HG02981 (cell line): ENCODE data around the gene MYO3A.
"Not testable (repeated sequence)": the region's sequence is repeated elsewhere in the genome, so short reads cannot be mapped to it uniquely, and the experiment has no call there.

Experiments used
- ATAC-seq: cut with Tn5 transposase; IDR thresholded peaks from one replicate; pipeline ENCODE4 v1.9.1; 2021; ENCODE audit warnings: mild to moderate bottlenecking, moderate library complexity; ENCODE audit not compliant: unreplicated experiment

The MYO3A gene

DNA sequence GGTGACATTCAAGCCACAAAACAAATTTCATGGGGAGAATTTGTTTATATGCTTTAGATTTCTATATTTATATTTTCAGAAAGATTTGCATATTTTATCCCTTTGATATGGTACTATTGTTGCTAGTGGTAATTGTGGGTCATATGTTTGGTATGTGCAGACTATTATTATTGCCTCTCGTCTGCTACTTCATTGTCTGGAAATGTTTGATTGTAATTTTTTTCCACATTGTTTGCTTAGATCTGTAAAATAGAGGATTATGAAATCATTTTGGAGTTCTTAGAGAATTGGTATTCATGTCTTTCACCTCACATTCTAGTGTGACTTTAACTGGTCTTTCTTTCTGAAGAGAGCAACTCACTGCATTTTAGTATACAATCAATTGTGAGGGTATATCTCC lies 44.7 kb downstream of the MYO3A start:
- no peak for ATAC-seq

DNA sequence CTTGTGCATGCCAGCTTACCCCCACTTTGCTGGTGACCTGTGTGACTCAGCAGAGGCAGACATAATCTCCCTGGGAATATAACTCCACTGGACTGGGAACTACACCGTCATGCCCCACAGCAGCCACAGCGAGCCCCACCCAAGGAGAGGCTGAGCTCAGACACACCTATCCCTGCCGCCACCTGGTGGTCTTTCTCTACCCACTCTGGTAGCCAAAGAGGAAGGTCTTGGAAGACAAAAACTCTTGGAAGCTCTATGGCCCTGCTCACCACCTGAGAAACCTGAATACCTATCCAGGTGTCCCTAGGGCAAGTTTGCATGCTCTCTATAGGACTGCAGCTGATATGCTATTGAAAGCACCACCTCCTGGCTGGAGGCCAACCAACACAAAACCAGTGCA lies 48.1 kb downstream of the MYO3A start:
- no peak for ATAC-seq

DNA sequence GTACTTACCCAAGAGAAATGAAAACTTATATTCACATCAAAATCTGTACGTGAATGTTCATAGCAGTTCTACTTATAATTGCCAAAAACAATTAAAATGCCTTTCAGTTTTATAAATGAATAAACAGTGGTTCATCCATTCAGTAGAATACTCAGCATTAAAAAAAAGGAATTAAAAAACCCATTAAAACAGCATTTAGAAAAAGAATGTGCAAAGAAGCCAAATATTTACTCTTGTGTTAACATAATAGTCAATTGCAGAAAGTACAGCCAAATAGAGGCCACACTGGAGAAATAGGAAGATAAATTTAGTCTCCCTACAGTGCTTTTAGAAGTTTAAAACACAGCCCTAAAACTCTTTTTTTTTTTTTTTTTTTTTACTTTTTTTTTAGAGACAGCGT lies 54.6 kb downstream of the MYO3A start:
- no peak for ATAC-seq

DNA sequence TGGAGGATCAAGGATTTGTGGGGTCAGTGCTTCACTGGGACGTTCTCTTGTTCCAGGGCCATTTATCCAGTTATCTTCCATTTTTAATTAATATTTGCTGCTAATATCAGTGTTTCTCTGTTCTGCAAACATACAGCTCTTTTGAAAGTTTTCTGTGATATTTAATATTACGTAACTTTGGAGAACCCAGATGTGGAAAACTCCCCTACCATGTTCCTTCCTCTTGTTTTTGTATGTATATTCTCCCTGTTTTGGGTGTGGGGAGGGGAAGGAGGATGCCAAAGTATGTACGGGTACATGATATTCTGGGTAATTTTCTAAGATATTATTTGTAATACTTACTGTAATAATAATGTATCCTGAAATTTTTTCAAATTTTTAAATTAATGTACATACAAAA lies 55.9 kb downstream of the MYO3A start:
- ATAC-seq = no peak

DNA sequence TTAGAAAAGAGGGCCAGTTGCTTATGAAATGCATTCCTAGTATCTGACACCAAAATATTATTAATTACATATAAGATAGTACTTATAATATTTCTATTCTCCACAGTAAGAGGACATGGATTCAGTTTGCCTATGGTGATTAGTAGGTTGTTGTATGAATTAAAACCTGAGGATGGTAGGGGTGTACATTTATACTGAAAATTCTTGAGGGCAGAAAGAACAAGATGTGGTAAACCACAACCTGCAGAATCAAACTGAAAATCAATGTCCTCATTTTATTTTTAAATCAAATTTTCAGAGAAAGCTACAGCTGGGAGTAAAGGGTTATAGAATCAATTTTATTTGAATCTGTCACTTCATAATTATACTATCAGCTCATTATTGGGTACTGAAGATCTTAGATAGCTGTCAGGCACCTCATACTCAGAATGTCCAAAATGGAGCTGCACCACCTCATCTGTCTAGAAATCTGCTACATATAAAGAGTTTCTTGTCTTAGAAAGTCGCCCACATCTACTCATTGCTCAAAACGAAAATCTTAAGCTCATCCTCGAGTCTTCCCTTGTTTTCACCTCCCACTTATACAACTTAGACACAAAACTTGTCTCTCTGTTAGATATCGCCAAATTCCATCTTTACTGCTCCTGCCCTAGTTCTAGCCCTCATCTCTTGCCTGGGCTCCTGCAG lies 65.4 kb downstream of the MYO3A start:
- no peak for ATAC-seq

DNA sequence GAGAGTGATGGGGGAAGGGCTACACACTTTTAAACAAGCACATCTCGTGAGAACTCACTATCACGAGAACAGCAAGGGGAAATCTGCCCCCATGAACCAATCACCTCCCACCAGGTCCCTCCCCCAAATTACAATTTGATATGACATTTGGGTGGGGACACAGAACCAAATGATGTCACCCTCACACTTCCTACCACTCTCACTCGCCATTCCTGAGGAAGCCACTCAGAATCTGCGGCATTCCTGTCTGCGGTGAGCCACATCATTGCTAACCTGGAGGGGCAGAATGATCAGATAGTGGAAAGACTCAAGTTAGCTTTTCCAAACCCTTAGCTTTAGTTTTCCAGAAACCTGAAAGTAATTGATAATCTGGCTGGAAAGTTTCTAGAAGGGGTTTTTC lies 66.9 kb downstream of the MYO3A start:
- ATAC-seq = no peak

DNA sequence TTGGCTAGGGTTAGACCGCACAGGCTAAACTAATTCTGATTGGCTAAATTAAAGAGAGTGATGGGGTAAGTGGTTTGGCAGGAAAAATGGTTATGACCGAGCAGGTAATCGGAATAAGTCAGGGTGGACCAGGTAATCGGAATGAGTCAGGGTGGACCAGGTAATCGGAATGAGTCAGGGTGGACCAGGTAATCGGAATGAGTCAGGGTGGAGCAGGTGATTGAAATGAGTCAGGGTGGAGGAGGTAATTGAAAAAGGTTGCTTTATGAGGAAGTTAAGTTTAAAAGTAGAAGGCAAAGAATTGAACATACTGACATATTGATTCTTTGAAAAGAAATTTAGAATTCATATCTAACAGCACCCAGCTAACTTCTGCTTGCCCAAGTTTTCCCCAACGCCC lies 68.4 kb downstream of the MYO3A start:
- ATAC-seq = not testable (repeated sequence)

DNA sequence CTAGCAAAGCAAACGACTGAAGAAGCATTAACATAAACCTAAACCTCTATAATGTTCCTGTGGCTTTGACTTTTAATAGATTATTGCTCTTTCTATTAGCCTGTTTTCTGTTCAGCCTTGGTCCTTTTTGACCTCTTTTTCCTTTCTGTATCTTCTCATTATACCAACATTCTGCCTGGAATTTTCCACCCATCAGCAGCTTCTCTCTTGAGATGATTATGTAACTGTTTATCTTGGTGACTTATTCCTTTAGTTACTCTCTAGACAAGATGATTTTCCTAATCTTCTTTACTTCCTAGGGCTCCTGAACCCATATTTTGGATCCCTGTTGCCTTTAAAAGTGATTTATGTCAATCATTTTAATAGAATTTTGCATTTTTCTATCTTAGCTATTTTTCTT lies 81.1 kb downstream of the MYO3A start:
- no peak for ATAC-seq

DNA sequence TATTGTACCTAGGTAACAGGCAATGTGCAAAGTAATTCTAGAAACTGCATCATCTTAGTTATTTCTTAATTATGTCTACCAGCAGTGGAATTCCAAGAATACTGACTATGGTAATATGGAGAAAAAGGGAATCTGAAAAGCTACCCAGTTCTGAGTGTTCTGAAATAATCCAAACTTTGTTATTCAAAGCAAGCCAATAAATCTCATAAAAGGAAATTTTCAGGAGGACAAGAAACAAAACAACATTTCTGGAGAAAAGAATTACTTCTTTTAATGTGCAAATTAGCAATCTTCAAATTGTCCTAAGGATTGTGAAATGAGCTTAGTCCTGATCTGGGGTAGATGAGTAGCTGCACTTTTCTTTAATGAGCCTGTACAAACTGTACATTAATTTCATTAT lies 88.8 kb downstream of the MYO3A start:
- ATAC-seq = no peak

DNA sequence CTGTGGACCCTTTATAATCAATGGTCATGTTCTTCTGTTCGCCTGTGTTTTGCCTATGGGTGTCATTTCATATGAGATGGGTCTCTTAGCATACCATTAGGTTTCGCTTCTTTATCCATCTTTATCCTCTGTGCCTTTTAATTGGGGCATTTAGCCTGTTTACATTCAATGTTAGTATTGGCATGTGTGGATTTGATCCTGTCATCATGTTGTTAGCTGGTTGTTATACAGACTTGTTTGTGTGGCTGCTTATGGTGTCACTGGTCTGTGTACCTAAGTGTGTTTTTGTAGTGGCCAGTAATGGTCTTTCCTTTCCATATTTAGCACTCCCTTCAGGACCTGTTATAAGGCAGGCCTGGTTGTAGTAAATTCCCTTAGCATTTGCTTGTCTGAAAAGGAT lies 90.3 kb downstream of the MYO3A start:
- no peak for ATAC-seq

DNA sequence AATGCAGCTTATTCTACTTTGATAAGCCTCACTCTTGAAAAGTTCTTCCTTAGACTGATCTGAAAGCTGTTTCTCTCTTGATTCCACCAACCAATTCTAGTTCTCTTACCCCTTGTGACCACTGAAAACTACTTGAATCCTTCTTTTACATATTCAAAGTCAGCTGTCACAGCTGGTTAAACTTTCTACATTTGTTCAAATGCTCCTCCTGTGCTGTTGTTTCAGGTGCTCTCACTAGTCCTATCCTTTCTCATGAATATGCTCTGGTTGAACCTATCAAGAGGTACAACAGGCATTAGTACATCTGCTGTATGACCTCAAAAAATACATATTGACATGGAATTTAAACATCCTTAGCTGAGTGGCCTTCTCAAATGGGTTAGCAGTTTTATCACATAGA lies 91.5 kb downstream of the MYO3A start:
- ATAC-seq = no peak

DNA sequence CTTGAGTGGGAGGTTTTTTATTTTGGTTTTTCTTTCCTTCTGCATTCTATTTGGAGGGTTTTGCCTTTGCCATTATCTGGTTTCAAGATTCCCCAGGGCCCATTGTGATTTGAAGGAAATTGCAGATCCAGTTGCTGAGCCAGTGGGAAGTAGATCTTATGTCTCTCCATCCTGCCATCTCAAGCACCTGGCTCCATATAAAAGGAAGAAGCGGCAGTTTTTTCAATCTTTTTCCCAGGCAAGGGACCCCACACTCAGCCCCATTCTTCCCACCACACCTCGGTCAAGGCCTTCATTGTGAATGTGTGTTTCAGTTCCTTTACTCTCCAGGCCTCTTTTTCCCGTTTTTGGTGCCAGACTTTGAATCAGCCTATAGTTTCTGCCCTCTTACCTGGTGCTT lies 95.8 kb downstream of the MYO3A start:
- ATAC-seq = no peak

DNA sequence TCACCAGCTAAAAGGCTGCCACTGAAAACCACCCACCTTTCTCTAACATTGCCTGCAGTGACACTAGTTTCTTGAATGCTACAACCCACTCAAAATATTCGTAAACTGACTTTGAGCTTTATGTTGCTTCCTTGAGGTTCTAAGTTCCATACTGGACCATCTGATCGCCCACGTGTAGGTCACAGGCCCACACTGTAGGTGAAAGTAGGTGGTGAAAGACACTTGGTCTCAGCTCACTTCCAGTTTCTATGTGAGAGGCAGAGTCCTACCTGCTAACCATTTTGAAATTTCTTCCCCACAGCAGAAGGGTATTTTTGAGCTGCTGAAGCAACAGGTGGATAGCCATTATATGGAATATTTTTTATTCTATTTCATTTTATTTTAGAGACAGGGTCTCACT lies 97.3 kb downstream of the MYO3A start:
- no peak for ATAC-seq

DNA sequence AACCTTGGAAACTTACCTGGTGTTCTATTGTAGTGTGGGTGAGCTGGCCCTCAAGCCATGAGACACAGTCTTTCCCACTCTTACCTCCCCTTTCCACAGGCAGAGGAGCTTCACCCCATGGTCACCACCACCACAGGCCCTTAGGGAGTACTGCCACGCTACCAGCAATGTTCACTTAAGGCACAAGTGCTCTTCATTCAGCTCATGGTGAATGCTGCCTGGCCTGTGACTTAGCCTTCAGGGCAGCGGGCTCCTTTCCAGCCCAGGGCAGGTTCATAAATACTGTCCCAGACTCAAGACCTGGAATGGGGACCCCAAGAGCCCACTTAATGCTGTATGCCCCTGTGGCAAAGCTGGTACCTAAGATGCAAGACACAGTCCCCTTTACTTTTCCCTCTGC lies 109.4 kb downstream of the MYO3A start:
- no peak for ATAC-seq

DNA sequence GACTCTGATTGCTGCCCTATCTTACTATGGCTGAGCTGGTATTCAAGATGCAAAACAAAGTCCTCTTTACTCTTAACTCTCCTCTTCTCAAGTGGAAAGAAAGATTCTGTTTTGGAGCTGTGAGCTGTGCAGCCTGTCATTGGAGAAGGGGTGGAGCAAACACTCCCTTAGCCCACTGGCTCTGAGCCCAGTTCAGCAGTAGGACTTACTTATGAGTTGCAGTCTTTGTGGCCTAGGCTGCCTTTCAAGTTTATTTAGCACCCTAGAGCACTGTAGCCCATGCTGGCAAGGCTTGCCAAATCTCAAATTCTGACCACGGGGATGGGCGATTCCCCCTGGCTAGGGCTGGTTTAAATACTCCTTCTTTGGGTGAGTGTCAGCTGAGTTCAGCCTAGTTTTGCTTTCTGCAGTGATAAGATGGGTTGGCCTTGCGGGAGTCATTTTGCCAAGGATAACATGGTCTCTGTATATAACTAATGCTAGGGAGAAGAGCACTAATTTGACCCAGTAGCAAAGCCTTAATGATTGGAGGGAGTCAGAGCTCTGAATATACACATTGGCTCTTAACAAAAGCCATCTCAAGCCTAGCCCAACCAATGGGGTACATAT lies 110.2 kb downstream of the MYO3A start:
- no peak for ATAC-seq

DNA sequence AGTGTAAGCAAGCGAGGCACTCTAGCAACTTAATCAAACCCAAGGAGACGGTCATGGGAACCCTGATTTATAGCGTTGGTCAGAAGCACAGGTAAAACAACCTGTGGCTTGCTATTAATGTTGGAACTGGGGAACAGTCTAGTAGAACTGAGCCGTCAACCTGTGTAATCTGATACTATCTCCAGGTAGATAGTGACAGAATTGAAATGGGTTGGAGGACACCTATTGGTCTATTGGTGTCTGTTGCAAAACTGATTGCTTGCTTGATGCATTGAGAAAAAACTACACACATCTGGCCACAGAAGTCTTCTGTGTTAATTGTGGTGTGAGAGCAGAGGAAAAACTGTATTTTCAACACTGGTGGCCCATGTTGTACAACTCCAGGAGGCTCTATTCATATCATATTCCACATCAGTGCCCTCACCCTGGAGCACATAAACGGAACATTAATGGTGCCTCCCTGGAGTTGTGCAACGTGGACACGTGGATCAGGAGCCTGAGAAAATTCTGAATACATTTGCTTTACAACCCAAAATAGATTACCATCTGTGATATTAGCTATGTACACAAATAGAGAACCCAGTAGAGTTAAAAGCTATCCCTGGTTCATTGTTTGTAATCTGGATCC lies 112.2 kb downstream of the MYO3A start:
- ATAC-seq = no peak

DNA sequence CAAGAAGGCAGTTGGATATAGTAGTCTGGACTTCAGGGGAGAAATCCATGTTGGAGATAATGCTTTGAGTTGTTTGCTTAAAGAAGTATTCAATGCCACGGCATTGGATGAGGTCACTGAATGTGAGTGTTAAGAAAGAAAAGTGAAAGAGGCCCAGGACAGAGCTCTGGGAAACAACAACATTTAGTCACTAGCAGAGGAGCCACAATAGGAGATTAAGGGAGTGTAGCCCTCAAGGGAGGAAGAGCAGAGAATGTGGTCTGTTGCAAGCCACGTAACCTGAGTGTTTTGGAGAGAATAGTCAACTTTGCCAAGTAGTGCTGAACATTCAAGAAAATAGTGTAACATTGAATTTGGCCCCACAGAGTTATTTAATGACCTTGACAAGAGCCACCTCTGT lies 114.7 kb downstream of the MYO3A start:
- ATAC-seq = no peak

DNA sequence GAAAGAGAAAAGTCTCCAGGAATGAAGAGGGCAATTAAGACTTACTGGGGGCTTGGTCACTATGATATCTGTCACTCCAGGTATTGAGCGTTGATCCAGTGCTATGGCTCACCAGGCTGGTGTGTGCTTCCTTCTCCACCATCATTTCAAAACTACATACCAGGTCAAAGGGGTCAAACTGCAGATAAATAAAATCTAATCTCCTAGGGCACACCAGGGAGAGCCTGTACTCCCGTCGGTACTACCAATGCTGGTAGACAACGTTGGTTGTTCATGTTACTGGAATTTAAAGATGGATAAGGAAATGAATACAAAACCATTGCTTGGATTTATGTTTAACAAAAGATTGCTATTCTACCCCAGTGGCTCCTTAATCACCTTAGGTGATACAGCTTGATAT lies 118.3 kb downstream of the MYO3A start:
- ATAC-seq = no peak

DNA sequence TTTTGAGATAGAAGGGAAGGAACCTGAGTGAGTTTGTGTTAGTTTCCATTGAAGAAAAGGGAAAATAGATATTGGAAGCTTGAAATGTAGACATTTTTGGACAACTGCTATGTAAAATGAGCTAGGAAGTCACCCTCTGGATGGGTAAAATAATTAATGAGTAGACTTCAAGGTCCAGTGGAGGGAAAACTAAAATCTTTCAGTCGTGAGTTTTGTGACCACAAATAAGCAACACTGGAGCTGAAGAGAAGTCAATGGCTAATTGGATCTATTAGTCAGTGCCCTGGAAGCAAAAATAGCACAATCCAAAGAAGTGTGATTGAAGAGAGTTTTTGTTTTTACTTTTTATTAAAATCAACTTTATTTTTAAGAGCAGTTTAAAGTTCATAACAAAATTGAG lies 123.4 kb downstream of the MYO3A start:
- ATAC-seq = no peak

DNA sequence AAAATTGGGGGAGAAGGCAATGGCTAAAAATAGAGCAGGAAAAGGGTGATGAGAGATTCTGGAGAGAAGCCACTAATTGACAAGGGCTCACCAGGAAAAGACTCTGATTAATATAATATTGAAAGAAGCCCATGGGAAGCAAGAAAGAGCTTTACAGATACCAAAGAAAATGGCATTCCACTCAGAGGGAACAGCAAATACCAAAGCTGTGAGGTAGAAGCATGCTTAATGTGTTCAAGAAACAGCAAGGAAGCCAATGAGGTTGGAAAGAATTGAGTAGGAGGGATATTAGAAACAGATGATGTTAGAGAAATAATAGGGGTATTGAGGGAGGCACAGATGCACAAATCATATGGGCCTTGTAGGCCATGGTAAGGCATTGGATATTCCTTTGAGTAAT lies 130.1 kb downstream of the MYO3A start:
- no peak for ATAC-seq

DNA sequence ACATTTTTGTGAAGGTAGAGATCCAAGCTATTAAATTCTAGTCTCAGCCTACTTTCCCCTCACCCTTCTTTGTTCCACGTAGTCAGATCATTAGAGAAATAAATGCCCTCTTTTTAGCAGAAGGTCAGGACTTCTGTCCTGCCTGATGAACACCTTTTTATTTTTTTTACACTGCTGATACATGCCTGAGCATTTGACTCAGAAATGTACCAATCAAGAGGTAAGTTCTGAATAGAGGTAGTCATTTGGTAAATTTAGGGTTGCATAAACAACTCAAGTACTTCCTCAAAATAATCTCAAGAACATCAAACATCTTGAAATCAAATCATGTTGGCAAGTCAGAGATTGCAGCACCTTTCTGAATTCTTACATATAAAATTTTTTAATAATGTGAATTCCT lies 133.7 kb downstream of the MYO3A start:
- ATAC-seq = no peak

DNA sequence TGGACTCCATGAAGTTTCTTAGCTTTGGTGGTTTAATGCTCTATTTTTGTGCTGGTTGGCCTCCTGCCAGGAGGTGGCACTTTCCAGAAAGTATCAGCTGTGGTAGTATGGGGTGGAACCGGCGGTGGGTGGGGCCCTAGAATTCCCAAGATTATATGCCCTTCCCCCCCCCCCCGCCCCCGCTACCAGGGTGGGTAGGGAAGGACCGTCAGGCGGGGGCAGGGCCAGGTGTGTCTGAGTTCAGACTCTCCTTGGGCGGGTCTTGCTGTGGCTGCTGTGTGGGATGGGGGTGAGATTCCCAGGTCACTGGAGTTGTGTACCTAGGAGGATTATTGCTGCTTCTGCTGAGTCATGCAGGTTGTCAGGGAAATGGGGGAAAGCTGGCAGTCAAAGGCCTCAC lies 146.9 kb downstream of the MYO3A start:
- not testable (repeated sequence) for ATAC-seq

DNA sequence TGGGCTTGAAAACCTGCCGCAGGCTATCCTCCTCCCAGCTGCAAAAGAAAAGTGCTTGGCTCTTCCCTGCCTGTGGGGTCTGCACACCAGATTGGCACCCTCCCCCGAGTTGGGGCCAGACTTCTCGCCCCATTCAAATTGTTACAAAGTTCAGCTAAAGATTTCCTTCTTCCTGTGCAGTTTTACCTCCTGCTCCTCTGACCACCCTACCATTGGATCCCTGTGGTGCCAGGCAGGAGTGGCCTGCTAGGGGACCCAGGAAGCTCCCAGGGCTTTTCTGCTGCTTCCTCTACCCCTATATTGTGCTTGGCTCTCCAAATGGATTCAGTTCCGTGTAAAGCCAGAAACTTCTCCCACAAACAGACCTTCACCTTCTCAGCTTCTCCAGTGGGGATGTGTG lies 147.4 kb downstream of the MYO3A start:
- ATAC-seq = no peak
